GM23338 (cell line): Measurements from ENCODE around the gene PPFIA2. TPM values are rescaled to one million over a fixed set of nuclear protein-coding genes. Genes with fewer than 3 reads are reported as not detected.

ENCODE experiments used
- ATAC-seq: fragments of 200-7000 bp; cut with Tn5 transposase; 3 replicates; pipeline ENCODE4 v1.9.1; 2020
- DNase-seq: peaks from one replicate; pipeline ENCODE4 v3.0.0-alpha.2; 2015; ENCODE audit warnings: low spot score
- H2AFZ ChIP-seq: fragments of 200-600 bp; sonication (generic); 2 replicates; pipeline ENCODE4 v1.8.0; 2016; ENCODE audit warnings: antibody characterized with exemption, mild to moderate bottlenecking, moderate library complexity
- H3F3A ChIP-seq: fragments of 200-600 bp; sonication (generic); replicated peaks from 2 replicates; pipeline ENCODE4 v1.8.0; 2017; ENCODE audit warnings: antibody characterized with exemption, mixed run types, low read depth
- H3K27ac ChIP-seq: fragments of 200-600 bp; sonication (generic); 2 replicates; pipeline ENCODE4 v1.6.1; 2016; ENCODE audit warnings: low read depth
- H3K27me3 ChIP-seq: fragments of 200-600 bp; sonication (generic); 2 replicates; pipeline ENCODE4 v1.8.0; 2016; ENCODE audit warnings: mild to moderate bottlenecking, mixed run types, moderate library complexity; ENCODE audit not compliant: insufficient read depth
- H3K36me3 ChIP-seq: fragments of 200-600 bp; sonication (generic); 2 replicates; pipeline ENCODE4 v1.8.0; 2016; ENCODE audit warnings: mild to moderate bottlenecking; ENCODE audit not compliant: insufficient read depth
- H3K4me1 ChIP-seq: fragments of 200-600 bp; sonication (generic); 2 replicates; pipeline ENCODE4 v1.8.0; 2016; ENCODE audit warnings: mild to moderate bottlenecking, moderate library complexity; ENCODE audit not compliant: insufficient read depth
- H3K4me2 ChIP-seq: fragments of 200-600 bp; sonication (generic); 2 replicates; pipeline ENCODE4 v1.7.1; 2017; ENCODE audit warnings: mixed run types
- H3K4me3 ChIP-seq: fragments of 200-600 bp; sonication (generic); 2 replicates; pipeline ENCODE4 v1.6.1; 2016; ENCODE audit warnings: mixed run types
- H3K79me2 ChIP-seq: fragments of 200-600 bp; sonication (generic); replicated peaks from 2 replicates; pipeline ENCODE4 v1.8.0; 2017; ENCODE audit warnings: mild to moderate bottlenecking; ENCODE audit not compliant: insufficient read depth
- H3K9me2 ChIP-seq: fragments of 200-600 bp; sonication (generic); 2 replicates; pipeline ENCODE4 v1.8.0; 2017; ENCODE audit not compliant: insufficient read depth
- H4K20me1 ChIP-seq: fragments of 200-600 bp; sonication (generic); replicated peaks from 2 replicates; pipeline ENCODE4 v1.8.0; 2017; ENCODE audit warnings: mild to moderate bottlenecking; ENCODE audit not compliant: insufficient read depth
- H3K27ac Mint-ChIP-seq: 2 replicates; pipeline ENCODE4 v1.8.0; 2020; ENCODE audit warnings: inconsistent platforms, mild to moderate bottlenecking, moderate library complexity, mixed read lengths
- H3K27me3 Mint-ChIP-seq: 3 replicates; pipeline ENCODE4 v1.8.0; 2022; ENCODE audit warnings: low read depth, mild to moderate bottlenecking, moderate library complexity, mixed read lengths, inconsistent platforms; ENCODE audit not compliant: insufficient read depth, poor library complexity
- H3K36me3 Mint-ChIP-seq: 3 replicates; pipeline ENCODE4 v1.8.0; 2021; ENCODE audit warnings: low read depth, mild to moderate bottlenecking, inconsistent platforms, moderate library complexity, mixed read lengths
- H3K4me1 Mint-ChIP-seq: 3 replicates; pipeline ENCODE4 v1.8.0; 2020; ENCODE audit warnings: mild to moderate bottlenecking, inconsistent platforms, mixed read lengths
- H3K4me3 Mint-ChIP-seq: 3 replicates; pipeline ENCODE4 v1.8.0; 2021; ENCODE audit warnings: moderate library complexity, mild to moderate bottlenecking, inconsistent platforms, mixed read lengths
- H3K9me3 Mint-ChIP-seq: 3 replicates; pipeline ENCODE4 v1.8.0; 2020; ENCODE audit warnings: moderate library complexity, mild to moderate bottlenecking, inconsistent platforms, mixed read lengths
- CREB1 ChIP-seq: fragments of 250-450 bp; sonication (Bioruptor Pico); IDR thresholded peaks from 2 replicates; pipeline ENCODE4 v1.5.0; 2020; ENCODE audit warnings: low read depth, mild to moderate bottlenecking, moderate library complexity
- CTCF ChIP-seq, 2 experiments: fragments of 200-600 bp in 1 of 2; sonication (generic) in 1 of 2; conservative IDR thresholded peaks; 2 replicates each; pipeline versions ENCODE4 v1.5.1 to v1.6.1; 2016 to 2017; ENCODE audit warnings: antibody characterized with exemption in 2 of 2, low read depth in 2 of 2, mild to moderate bottlenecking in 2 of 2, moderate library complexity in 1 of 2
- ETS1 ChIP-seq: IDR thresholded peaks from 2 replicates; pipeline ENCODE4 v1.6.1; 2016; ENCODE audit warnings: antibody characterized with exemption
- EZH2 ChIP-seq: fragments of 200-600 bp; sonication (generic); IDR thresholded peaks from one replicate; pipeline ENCODE4 v1.8.0; 2017; ENCODE audit warnings: antibody characterized with exemption, mild to moderate bottlenecking, low read depth; ENCODE audit not compliant: unreplicated experiment
- EZH2phosphoT487 ChIP-seq: fragments of 200-600 bp; sonication (generic); IDR thresholded peaks from one replicate; pipeline ENCODE4 v1.8.1; 2018; ENCODE audit warnings: antibody characterized with exemption; ENCODE audit not compliant: unreplicated experiment
- JUNB ChIP-seq: IDR thresholded peaks from one replicate; pipeline ENCODE4 v1.6.1; 2016; ENCODE audit warnings: antibody characterized with exemption; ENCODE audit not compliant: unreplicated experiment
- NANOG ChIP-seq: IDR thresholded peaks from 2 replicates; pipeline ENCODE4 v1.6.1; 2016; ENCODE audit warnings: antibody characterized with exemption, borderline replicate concordance
- POLR2AphosphoS5 ChIP-seq: IDR thresholded peaks from 2 replicates; pipeline ENCODE4 v1.6.1; 2016; ENCODE audit warnings: antibody characterized with exemption, low read depth
- REST ChIP-seq: IDR thresholded peaks from one replicate; pipeline ENCODE4 v1.6.1; 2018; ENCODE audit warnings: antibody characterized with exemption; ENCODE audit not compliant: unreplicated experiment
- STAT1 ChIP-seq: IDR thresholded peaks from one replicate; pipeline ENCODE4 v1.6.1; 2016; ENCODE audit warnings: antibody characterized with exemption; ENCODE audit not compliant: unreplicated experiment
- ZNF114 ChIP-seq: fragments of 250-450 bp; sonication (Bioruptor Pico); IDR thresholded peaks from 2 replicates; pipeline ENCODE4 v1.5.0; 2020; ENCODE audit warnings: mild to moderate bottlenecking, moderate library complexity
- ZNF331 ChIP-seq: fragments of 250-450 bp; sonication (Bioruptor Pico); IDR thresholded peaks from 2 replicates; pipeline ENCODE4 v1.5.0; 2020; ENCODE audit warnings: low read depth, mild to moderate bottlenecking, moderate library complexity
- ZNF462 ChIP-seq: fragments of 250-450 bp; sonication (Bioruptor Pico); IDR thresholded peaks from 2 replicates; pipeline ENCODE4 v1.5.0; 2020; ENCODE audit warnings: mild to moderate bottlenecking, moderate library complexity
- polyA plus RNA-seq: library from polyadenylated mRNA; unstranded; fragments of >200 nt; fragmentation: Nextera tagmentation; extraction: Ambion mirVana; gene quantifications from 2 replicates; pipeline ENCODE4 v1.2.1, GENCODE V29; 2016
- total RNA-seq: library from RNA; depleted of rRNA; stranded (reverse); fragments of >200 nt; shearing (Covaris generic); gene quantifications from 2 replicates; pipeline ENCODE4 v1.2.3, GENCODE V29; 2014

The PPFIA2 gene
- total and polyA plus RNA-seq, 2 experiments from 2014 or later: 5.4 to 7.2 TPM

- no peak for ATAC-seq
- no peak for DNase-seq
- no peaks in the 10 kb centered on the region for H3K9me3 Mint-ChIP-seq
- Histone ChIP-seq H4K20me1 (no peaks in the 10 kb centered on the region), H2AFZ (no peak overlapping the region), H3F3A (no peaks in the 10 kb centered on the region), H3K4me2 (no peak overlapping the region), H3K27me3 (no peaks in the 10 kb centered on the region), H3K4me3 (no peak overlapping the region), H3K79me2 (no peaks in the 10 kb centered on the region), H3K27ac (no peak overlapping the region), H3K4me1 (peaks cover 6% of the 10 kb centered on the region; the same call in 1 of the 2 replicates), H3K36me3 (no peaks in the 10 kb centered on the region), H3K9me2 (no peaks in the 10 kb centered on the region)
- no peak overlapping the region for H3K27ac Mint-ChIP-seq
- TF ChIP-seq ZNF462 (CRISPR knock-in tag): no peak
- TF ChIP-seq ZNF114: no peak
- TF ChIP-seq REST: no peak
- TF ChIP-seq EZH2: no peak
- no peak for TF ChIP-seq CTCF (conservative IDR thresholded peaks at IDR 0.05; ENCODE audit: low read depth in 2 of 2)
- TF ChIP-seq POLR2AphosphoS5: no peak
- TF ChIP-seq JUNB: no peak
- TF ChIP-seq EZH2phosphoT487: no peak
- TF ChIP-seq NANOG: no peak
- no peak for TF ChIP-seq ETS1
- no peak for TF ChIP-seq CREB1
- no peak for TF ChIP-seq STAT1
- TF ChIP-seq ZNF331 (CRISPR knock-in tag): no peak
- H3K4me3 Mint-ChIP-seq: no peak overlapping the region
- no peaks in the 10 kb centered on the region for H3K27me3 Mint-ChIP-seq
- H3K36me3 Mint-ChIP-seq: no peaks in the 10 kb centered on the region
- H3K4me1 Mint-ChIP-seq: peaks cover 13% of the 10 kb centered on the region
These were observed 496.1 kb downstream of the PPFIA2 start for GRCh38 chr12:81263072-81263471.
